CD14-positive monocyte (primary cell): ENCODE results near the gene SLC24A4. TPM values are rescaled to one million over a fixed set of nuclear protein-coding genes. Genes with fewer than 3 reads are reported as not detected.
A peak's percentile ranks its signal among the peaks of the same experiment; 100 is the strongest.

Experiments
- DNase-seq, 3 donors: peaks; one replicate each; pipeline ENCODE4 v3.0.0-alpha.2; 2011 to 2022
- H2AFZ ChIP-seq: 2 replicates; pipeline ENCODE4 v1.6.0; 2012; ENCODE audit warnings: mild to moderate bottlenecking, low read depth, low read length, inconsistent platforms; ENCODE audit not compliant: insufficient read depth, poor library complexity, severe bottlenecking
- H3K27ac ChIP-seq, 2 donors: 1 replicate in 1 of 2; 2 replicates in 1 of 2; pipeline ENCODE4 v1.5.1; 2012 to 2013; ENCODE audit warnings: low read length in 2 of 2, control low read depth in 1 of 2, inconsistent platforms in 1 of 2, low read depth in 1 of 2, mild to moderate bottlenecking in 1 of 2
- H3K27me3 ChIP-seq, 2 donors: one replicate each; pipeline versions ENCODE4 v1.6.0 to v1.6.1; 2011 to 2013; ENCODE audit warnings: low read length in 2 of 2; ENCODE audit not compliant: control insufficient read depth in 2 of 2, insufficient read depth in 2 of 2
- H3K36me3 ChIP-seq, 2 donors: replicated peaks in 1 of 2; 1 replicate in 1 of 2; 2 replicates in 1 of 2; pipeline versions ENCODE4 v1.5.1 to v1.6.1; 2012 to 2013; ENCODE audit warnings: low read length in 2 of 2, control low read depth in 1 of 2, inconsistent platforms in 1 of 2, mild to moderate bottlenecking in 1 of 2; ENCODE audit not compliant: insufficient read depth in 2 of 2, control insufficient read depth in 1 of 2
- H3K4me1 ChIP-seq, 2 donors: 1 replicate in 1 of 2; 2 replicates in 1 of 2; pipeline versions ENCODE4 v1.5.1 to v1.6.1; 2012 to 2013; ENCODE audit warnings: low read length in 2 of 2, control low read depth in 1 of 2, inconsistent platforms in 1 of 2, mild to moderate bottlenecking in 1 of 2, moderate library complexity in 1 of 2; ENCODE audit not compliant: insufficient read depth in 2 of 2, control insufficient read depth in 1 of 2
- H3K4me2 ChIP-seq: replicated peaks from 2 replicates; pipeline ENCODE3; 2012; ENCODE audit warnings: low read length, moderate library complexity, mild to moderate bottlenecking; ENCODE audit not compliant: poor library complexity, severe bottlenecking; ENCODE audit errors: extremely low read depth
- H3K4me3 ChIP-seq, 3 experiments: fragments of 200-600 bp in 1 of 3; sonication (generic) in 1 of 3; replicated peaks in 1 of 3; 1 replicate in 2 of 3; 2 replicates in 1 of 3; pipeline ENCODE4 v1.5.1; 2011 to 2013; ENCODE audit warnings: low read length in 3 of 3, mild to moderate bottlenecking in 3 of 3, control low read depth in 2 of 3, low read depth in 2 of 3, inconsistent platforms in 1 of 3, moderate library complexity in 1 of 3
- H3K79me2 ChIP-seq: 2 replicates; pipeline ENCODE4 v1.6.0; 2012; ENCODE audit warnings: mild to moderate bottlenecking, control low read depth, inconsistent platforms, low read length, moderate library complexity; ENCODE audit not compliant: insufficient read depth
- H3K9ac ChIP-seq: 2 replicates; pipeline ENCODE4 v1.6.0; 2017; ENCODE audit warnings: low read length, mild to moderate bottlenecking; ENCODE audit not compliant: insufficient read depth, poor library complexity, severe bottlenecking
- H3K9me3 ChIP-seq, 2 donors: replicated peaks in 1 of 2; 1 replicate in 1 of 2; 2 replicates in 1 of 2; pipeline versions ENCODE4 v1.5.1 to v1.6.1; 2012 to 2013; ENCODE audit warnings: low read length in 2 of 2, control low read depth in 1 of 2; ENCODE audit not compliant: control insufficient read depth in 1 of 2, insufficient read depth in 1 of 2
- H4K20me1 ChIP-seq: 2 replicates; pipeline ENCODE4 v1.6.0; 2012; ENCODE audit warnings: mild to moderate bottlenecking, low read length, control low read depth, moderate library complexity; ENCODE audit not compliant: insufficient read depth
- H3K27ac Mint-ChIP-seq, 7 donors: one replicate each; pipeline ENCODE4 v1.8.0; 2020; ENCODE audit warnings: mild to moderate bottlenecking in 7 of 7, mixed read lengths in 7 of 7, moderate library complexity in 6 of 7, inconsistent platforms in 2 of 7
- H3K27me3 Mint-ChIP-seq, 3 donors: one replicate each; pipeline ENCODE4 v1.8.0; 2021 to 2022; ENCODE audit warnings: low read depth in 3 of 3, mild to moderate bottlenecking in 3 of 3, mixed read lengths in 3 of 3, moderate library complexity in 3 of 3, inconsistent platforms in 1 of 3
- H3K36me3 Mint-ChIP-seq, 2 donors: one replicate each; pipeline ENCODE4 v1.8.0; 2020; ENCODE audit warnings: mixed read lengths in 2 of 2, inconsistent platforms in 1 of 2, mild to moderate bottlenecking in 1 of 2
- H3K4me1 Mint-ChIP-seq: one replicate; pipeline ENCODE4 v1.8.0; 2020; ENCODE audit warnings: mild to moderate bottlenecking, mixed read lengths
- H3K4me3 Mint-ChIP-seq, 2 donors: one replicate each; pipeline ENCODE4 v1.8.0; 2020; ENCODE audit warnings: mild to moderate bottlenecking in 2 of 2, mixed read lengths in 2 of 2, moderate library complexity in 1 of 2
- H3K9me3 Mint-ChIP-seq, 7 donors: one replicate each; pipeline ENCODE4 v1.8.0; 2020 to 2022; ENCODE audit warnings: mixed read lengths in 7 of 7, mild to moderate bottlenecking in 6 of 7, moderate library complexity in 6 of 7, inconsistent platforms in 2 of 7
- CTCF ChIP-seq: fragments of 200-600 bp; IDR thresholded peaks from one replicate; pipeline ENCODE4 v1.8.0; 2022; ENCODE audit warnings: antibody characterized with exemption, mild to moderate bottlenecking
- WGBS: methylation state at CpG from one replicate; pipeline ENCODE4 v1.1.5; 2013; ENCODE audit warnings: missing lambda C conversion rate; ENCODE audit not compliant: insufficient coverage; 5-methylcytosine and 5-hydroxymethylcytosine counted together
- intact Hi-C, 2 donors: fragments of 100-400 bp; cut with micrococcal nuclease; formaldehyde crosslinking; loops; one replicate each; pipeline versions ENCODE4 v1.15.0 to v1.15.1; 2023
- polyA plus RNA-seq, 3 donors: library from polyadenylated mRNA; depleted of rRNA in 1 of 3; unstranded in 2 of 3; stranded (reverse) in 1 of 3; fragments of 300-500 nt in 2 of 3; fragments of >200 nt in 1 of 3; fragmentation: Illumina TruSeq in 2 of 3; gene quantifications; 1 replicate in 2 of 3; 2 replicates in 1 of 3; pipeline ENCODE4 v1.2.3, GENCODE V29; 2012 to 2021

SLC24A4 gene
- polyA plus RNA-seq, 3 donors: 20.0 to 41.9 (median 26.5) TPM

DNA sequence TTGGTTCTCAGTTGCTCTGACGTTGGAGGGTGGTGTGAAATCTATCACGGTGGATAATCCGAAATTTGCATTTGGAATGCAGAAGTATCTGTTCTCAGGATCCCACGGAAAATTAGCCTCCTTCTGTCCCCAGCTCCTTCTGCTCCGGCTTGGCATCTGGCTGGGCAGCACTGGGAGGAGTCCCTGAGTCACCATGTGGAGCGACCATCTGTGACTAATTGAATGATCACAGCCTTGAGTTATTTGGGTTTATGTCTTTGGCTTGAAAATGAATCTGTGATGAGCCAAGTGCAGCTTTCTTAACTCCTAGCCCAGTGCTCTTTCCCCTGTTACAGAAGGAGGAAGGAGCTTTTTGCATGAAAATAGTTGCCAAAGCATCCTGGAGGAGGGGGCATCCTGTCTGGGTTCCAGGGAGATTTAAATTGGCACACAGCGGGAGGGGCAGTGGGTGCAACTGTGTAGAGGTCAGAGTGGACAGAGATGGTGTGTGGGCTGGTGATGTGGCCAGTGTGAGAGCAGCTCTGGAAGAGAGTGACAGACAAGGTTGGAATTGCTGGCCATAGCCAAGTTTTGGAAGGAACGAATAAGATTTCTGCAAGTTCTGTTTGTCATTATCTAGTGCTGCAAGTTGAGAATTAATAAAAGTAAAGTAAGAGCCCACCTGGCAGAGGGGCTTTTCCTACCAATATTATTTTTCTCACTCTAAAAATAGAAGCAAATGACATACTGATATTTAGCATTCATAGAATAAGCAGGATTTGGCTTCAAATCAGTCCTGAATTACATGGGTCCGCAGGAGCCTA lies 74.4 kb downstream of the SLC24A4 start:
- TF ChIP-seq CTCF: no peak
- Histone ChIP-seq H4K20me1 (no peaks in the 10 kb centered on the region), H3K4me1 (peaks cover 84 to 90% of the 10 kb centered on the region in 2 donors), H3K4me3 (peak overlapping the region in 1 of 3 experiments; percentile 47), H3K4me2 (peak overlapping the region; percentile 40), H3K9me3 (no peaks in the 10 kb centered on the region), H3K27me3 (no peaks in the 10 kb centered on the region), H3K27ac (peak overlapping the region; percentile 78 to 85), H2AFZ (no peak overlapping the region), H3K36me3 (no peaks in the 10 kb centered on the region), H3K79me2 (peaks cover 8% of the 10 kb centered on the region), H3K9ac (peak overlapping the region; percentile 23)
- peak; percentile 70 to 85 (median 84) for DNase-seq
- peak overlapping the region; percentile 92 to 98 (median 96) for H3K27ac Mint-ChIP-seq
- H3K9me3 Mint-ChIP-seq: peaks cover 0 to 2% (median under 1%) of the 10 kb centered on the region in 7 donors
- intact Hi-C loops: loop anchor here in 1 of 2 donors (5.0 to 10.0 kb wide), 3 partner anchors 75 to 255 kb away; no protein-coding TSS in a partner anchor
- peaks cover 81% of the 10 kb centered on the region for H3K4me1 Mint-ChIP-seq
- WGBS: 29% methylated on average over 7 of the region's 9 CpGs
- peaks cover 0 to 2% (median 1%) of the 10 kb centered on the region in 3 donors for H3K27me3 Mint-ChIP-seq
- H3K4me3 Mint-ChIP-seq: peak overlapping the region in 1 of 2 donors; percentile 70
- H3K36me3 Mint-ChIP-seq: peaks cover 8 to 18% of the 10 kb centered on the region in 2 donors

GRCh38 chr14:92397953-92398564 lies 75.1 kb downstream of the SLC24A4 start:
- Histone ChIP-seq H3K27ac (peak overlapping the region; percentile 78 to 85), H3K4me1 (peaks cover 84 to 90% of the 10 kb centered on the region in 2 donors), H3K9ac (peak overlapping the region; percentile 23), H3K4me3 (peak overlapping the region in 1 of 3 experiments; percentile 47), H4K20me1 (no peaks in the 10 kb centered on the region), H3K9me3 (no peaks in the 10 kb centered on the region), H2AFZ (no peak overlapping the region), H3K79me2 (peaks cover 14% of the 10 kb centered on the region), H3K4me2 (peak overlapping the region; percentile 40), H3K36me3 (no peaks in the 10 kb centered on the region), H3K27me3 (no peaks in the 10 kb centered on the region)
- DNase-seq: no peak
- Mint-ChIP-seq H3K27me3 (peaks cover 0 to 1% (median 0%) of the 10 kb centered on the region in 3 donors), H3K4me1 (peaks cover 81% of the 10 kb centered on the region), H3K9me3 (peaks cover 0 to 7% (median 4%) of the 10 kb centered on the region in 7 donors), H3K36me3 (peaks cover 10 to 21% of the 10 kb centered on the region in 2 donors), H3K4me3 (peak overlapping the region in 1 of 2 donors; percentile 70), H3K27ac (peak overlapping the region; percentile 92 to 98 (median 96))
- intact Hi-C loops: loop anchor here in 1 of 2 donors (5.0 to 10.0 kb wide), 3 partner anchors 74 to 254 kb away; no protein-coding TSS in a partner anchor
- TF ChIP-seq CTCF: no peak
- WGBS: 44% methylated on average over 8 of the region's 9 CpGs
